ENCODE measurements around the gene DIPK1C. TPM values are rescaled to one million over a fixed set of nuclear protein-coding genes. Genes with fewer than 3 reads are reported as not detected.

DIPK1C gene
- total RNA-seq, 2 experiments from 2014 or later = not detected

DNA sequence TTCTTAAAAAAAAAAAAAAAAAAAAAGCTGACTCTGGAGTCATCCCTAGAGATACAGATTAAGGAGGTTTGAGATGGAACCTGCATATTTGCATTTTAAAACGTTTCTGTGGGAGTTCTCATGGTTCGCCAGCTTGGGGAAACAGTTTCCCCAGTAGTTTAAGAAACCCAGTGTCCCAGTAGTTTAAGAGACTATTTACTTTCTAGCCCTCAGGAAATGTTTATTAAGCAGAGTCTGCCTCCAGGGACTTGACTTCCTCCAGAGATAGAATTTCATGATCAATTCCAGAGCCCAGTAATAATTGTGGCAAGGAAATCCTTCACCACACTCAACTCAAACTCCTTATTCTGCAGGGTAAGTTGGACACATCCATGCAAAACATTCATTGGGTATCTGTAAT, 39.1 kb downstream of the DIPK1C start:
- ATAC-seq = no peak
- Mint-ChIP-seq H3K27ac (no peak overlapping the region), H3K4me1 (no peaks in the 10 kb centered on the region), H3K9me3 (ENCODE audit: low read depth) (no peaks in the 10 kb centered on the region), H3K4me3 (no peak overlapping the region), H3K27me3 (peaks cover 12% of the 10 kb centered on the region), H3K36me3 (no peaks in the 10 kb centered on the region)
- DNase-seq = no peak
- CTCF ChIA-PET = no interaction called here

DNA sequence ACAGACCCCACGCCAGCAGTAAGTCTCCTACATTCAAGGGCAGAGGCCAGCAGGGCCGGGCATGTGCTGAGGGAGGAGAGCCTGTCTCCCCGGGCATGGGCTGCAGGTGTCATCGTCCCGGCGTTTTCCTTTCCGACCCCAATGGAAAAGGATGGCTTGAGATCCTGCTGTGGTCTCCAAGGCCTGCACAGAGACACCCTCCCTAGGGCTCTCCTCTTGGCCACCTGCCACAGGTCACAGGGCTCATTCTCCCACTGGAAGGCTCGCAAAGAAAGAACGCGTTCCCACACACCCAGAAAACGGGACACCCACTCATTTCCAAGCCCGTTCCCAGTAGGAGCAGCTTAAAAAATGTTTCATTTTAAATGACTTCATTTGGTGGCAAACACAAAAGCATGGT, 41.0 kb downstream of the DIPK1C start:
- no peak for ATAC-seq
- no peak for DNase-seq
- peaks cover 10% of the 10 kb centered on the region for H3K27me3 Mint-ChIP-seq
- H3K36me3 Mint-ChIP-seq = no peaks in the 10 kb centered on the region
- H3K9me3 Mint-ChIP-seq (ENCODE audit: low read depth) = no peaks in the 10 kb centered on the region
- no peak overlapping the region for H3K4me3 Mint-ChIP-seq
- CTCF ChIA-PET = no interaction called here
- H3K4me1 Mint-ChIP-seq = no peaks in the 10 kb centered on the region
- no peak overlapping the region for H3K27ac Mint-ChIP-seq

DNA sequence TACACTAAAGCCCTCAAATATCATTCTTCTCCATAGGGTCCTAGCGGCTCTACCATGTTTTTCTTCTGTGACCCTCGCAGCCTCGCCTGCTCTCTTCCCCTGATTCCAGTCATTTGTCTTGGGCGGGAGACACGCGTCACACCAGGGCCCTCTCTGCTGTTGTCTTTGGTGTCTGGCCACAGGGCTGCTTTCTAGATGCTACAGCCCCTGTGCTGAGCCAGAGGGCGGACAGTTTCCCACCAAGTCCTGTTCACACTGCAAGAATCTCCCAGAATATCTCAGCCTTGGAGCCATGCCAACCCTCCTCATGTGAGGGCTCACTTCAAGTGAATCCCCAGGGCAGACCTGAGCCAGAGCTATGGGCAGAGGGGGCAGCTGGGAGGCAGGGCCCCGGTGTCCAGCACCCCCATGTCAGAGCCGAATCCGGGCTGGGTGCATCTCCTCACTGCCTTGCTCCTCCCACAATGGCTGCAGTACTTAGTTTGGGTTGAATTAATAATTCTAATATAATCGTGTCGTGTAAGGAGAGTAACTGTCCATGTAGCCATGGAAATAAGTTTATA, 42.1 kb downstream of the DIPK1C start:
- peaks cover 17% of the 10 kb centered on the region for H3K27me3 Mint-ChIP-seq
- no peak for ATAC-seq
- no peak overlapping the region for H3K27ac Mint-ChIP-seq
- H3K4me3 Mint-ChIP-seq = no peak overlapping the region
- H3K4me1 Mint-ChIP-seq = no peaks in the 10 kb centered on the region
- CTCF ChIA-PET = no interaction called here
- no peak for DNase-seq
- no peaks in the 10 kb centered on the region for H3K36me3 Mint-ChIP-seq
- no peaks in the 10 kb centered on the region for H3K9me3 Mint-ChIP-seq (ENCODE audit: low read depth)

DNA sequence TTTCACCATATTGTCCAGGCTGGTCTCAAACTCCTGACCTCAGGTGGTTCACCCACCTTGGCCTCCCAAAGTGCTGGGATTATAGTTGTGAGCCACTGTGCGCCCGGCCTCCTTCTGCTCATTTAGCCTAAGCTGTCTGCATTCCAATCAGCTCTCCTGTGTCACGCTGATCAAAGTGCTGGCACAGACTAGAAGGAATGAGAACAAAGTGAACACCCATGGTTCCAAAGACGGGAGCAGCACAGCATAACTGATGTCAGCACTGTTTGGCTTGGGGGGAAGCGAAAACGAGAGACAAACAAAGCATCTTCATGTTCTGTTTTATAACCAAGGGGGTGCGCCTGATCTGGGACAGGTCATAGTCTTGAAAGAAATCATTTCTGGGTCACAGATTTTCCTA, 43.3 kb downstream of the DIPK1C start:
- no peak overlapping the region for H3K27ac Mint-ChIP-seq
- H3K4me1 Mint-ChIP-seq = peaks cover 1% of the 10 kb centered on the region
- no peak for ATAC-seq
- DNase-seq = no peak
- no peak overlapping the region for H3K4me3 Mint-ChIP-seq
- CTCF ChIA-PET = no interaction called here
- peaks cover 13% of the 10 kb centered on the region for H3K27me3 Mint-ChIP-seq
- no peaks in the 10 kb centered on the region for H3K9me3 Mint-ChIP-seq (ENCODE audit: low read depth)
- no peaks in the 10 kb centered on the region for H3K36me3 Mint-ChIP-seq

DNA sequence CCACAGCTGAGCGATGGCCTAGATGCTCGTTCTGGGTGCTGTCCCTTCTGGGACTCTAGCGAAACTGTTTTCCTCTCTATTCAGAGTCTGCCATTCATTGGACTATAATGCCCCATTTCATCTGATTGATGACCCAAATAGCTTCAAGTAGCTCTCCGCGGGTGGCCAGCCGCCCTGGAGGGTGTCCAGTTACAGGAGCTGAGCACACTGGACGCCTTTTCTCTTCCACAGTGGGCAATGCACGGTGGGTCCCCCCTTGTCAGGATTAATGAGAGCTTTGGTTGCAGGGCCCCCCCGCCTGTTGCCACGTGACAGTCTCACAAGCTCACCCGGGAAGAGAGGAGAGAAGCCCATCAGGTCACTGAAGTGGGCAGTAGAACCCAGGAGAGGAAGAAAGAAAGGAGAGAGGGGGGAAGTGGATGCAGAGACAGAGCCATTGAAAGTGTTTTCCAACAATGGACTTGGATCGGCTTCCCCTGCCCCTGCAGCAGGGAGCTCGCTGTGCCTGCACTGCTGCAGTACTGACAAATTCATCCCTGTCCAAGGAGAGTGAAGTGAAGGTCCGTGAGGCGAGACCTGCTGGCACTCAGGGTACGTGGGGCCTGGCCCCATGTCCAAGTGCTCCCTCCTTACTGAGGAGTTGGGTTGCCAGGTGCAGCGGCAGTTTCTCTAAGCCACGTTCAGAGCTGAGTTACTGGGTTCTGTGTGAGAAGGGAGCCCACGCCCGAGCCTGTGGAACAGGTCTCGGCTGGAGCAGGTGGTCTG, 44.8 kb downstream of the DIPK1C start:
- Mint-ChIP-seq H3K36me3 (peaks cover 4% of the 10 kb centered on the region), H3K4me3 (no peak overlapping the region), H3K4me1 (peaks cover 15% of the 10 kb centered on the region), H3K27ac (no peak overlapping the region), H3K9me3 (ENCODE audit: low read depth) (peaks cover 2% of the 10 kb centered on the region), H3K27me3 (peaks cover 13% of the 10 kb centered on the region)
- CTCF ChIA-PET = interaction anchor here (0.7 kb wide), 1 partner anchor 59 kb away, joined by 5 read pairs; no protein-coding TSS in a partner anchor
- ATAC-seq (no peak), DNase-seq (no peak)

DNA sequence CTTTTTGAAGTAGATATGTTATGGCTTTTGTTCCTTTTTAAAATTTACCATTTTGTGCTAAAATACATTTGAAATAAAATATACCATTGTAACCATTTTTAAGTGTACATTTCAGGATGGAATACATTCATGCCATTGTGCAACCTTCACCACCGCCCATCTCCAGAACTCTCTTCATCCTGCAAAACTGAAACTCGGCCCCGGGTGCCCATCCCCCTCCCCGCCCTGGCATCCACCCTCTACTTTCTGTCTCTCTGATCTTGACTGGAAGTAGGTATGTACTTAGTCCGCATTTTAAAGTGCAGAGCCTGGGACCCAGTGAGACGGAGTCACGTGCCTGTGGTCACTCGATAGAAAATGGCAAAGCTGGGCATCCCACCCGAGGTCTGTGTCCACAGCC, 45.6 kb downstream of the DIPK1C start:
- CTCF ChIA-PET = interaction anchor here (0.7 to 1.3 kb wide), 2 partner anchors 10 to 58 kb away, joined by 4 to 5 read pairs; no protein-coding TSS in a partner anchor
- H3K36me3 Mint-ChIP-seq = peaks cover 4% of the 10 kb centered on the region
- peaks cover 2% of the 10 kb centered on the region for H3K9me3 Mint-ChIP-seq (ENCODE audit: low read depth)
- DNase-seq = no peak
- H3K4me1 Mint-ChIP-seq = peaks cover 15% of the 10 kb centered on the region
- H3K27me3 Mint-ChIP-seq = peaks cover 13% of the 10 kb centered on the region
- H3K4me3 Mint-ChIP-seq = no peak overlapping the region
- no peak overlapping the region for H3K27ac Mint-ChIP-seq
- no peak for ATAC-seq

DNA sequence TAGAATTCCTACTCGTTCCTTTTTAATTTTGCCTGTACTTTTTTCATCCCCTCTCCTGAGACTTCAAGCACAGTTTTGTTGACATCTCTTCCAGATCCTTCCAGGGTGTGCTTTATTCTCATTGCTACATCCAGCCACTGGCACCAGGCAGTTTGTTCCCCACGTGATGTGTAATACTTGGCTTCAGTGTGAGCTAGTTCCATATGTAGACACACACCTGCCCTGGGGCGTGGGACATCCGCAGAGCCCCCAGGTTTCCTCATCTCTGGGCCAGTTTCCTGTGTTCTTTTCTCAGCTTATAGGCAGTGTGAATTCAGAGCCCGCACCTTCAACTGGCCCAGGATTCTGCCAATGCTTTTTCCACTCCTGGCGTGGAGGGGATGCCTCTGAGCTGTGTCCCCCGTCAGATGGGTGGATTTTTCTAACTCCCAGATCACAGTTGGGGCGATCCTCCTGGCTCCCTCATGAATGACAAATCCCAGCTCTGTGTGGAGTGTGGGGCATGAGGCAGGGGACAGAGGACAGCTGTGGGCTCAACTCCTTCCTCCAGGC, 46.6 kb downstream of the DIPK1C start:
- ATAC-seq (no peak), DNase-seq (no peak)
- H3K4me1 Mint-ChIP-seq = peaks cover 15% of the 10 kb centered on the region
- H3K9me3 Mint-ChIP-seq (ENCODE audit: low read depth) = peaks cover 2% of the 10 kb centered on the region
- H3K36me3 Mint-ChIP-seq = peaks cover 4% of the 10 kb centered on the region
- H3K27me3 Mint-ChIP-seq = peaks cover 13% of the 10 kb centered on the region
- CTCF ChIA-PET = interaction anchor here (1.1 to 1.3 kb wide), 2 partner anchors 9 to 57 kb away, joined by 3 to 4 read pairs; no protein-coding TSS in a partner anchor
- no peak overlapping the region for H3K27ac Mint-ChIP-seq
- H3K4me3 Mint-ChIP-seq = no peak overlapping the region

DNA sequence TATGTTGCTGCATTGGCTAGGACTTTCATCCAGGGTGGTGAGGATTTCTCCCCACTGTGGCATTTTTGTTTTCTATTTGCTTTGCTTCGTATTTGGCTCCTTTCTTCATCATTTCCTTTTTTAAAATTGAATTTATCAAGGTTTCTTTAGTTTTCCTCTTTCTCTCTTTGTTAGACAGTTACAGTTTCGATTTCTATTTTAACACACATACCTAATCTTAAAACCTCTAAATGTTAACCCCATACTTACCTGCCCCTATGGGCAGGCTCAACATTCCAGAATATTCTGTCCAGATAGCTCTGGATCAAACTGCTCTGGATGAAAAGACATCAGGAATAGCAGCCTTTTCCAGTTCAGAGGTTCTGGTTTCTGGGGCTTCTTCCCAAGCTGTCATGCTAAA, 49.2 kb downstream of the DIPK1C start:
- peaks cover 4% of the 10 kb centered on the region for H3K36me3 Mint-ChIP-seq
- H3K9me3 Mint-ChIP-seq (ENCODE audit: low read depth) = peaks cover 2% of the 10 kb centered on the region

DNA sequence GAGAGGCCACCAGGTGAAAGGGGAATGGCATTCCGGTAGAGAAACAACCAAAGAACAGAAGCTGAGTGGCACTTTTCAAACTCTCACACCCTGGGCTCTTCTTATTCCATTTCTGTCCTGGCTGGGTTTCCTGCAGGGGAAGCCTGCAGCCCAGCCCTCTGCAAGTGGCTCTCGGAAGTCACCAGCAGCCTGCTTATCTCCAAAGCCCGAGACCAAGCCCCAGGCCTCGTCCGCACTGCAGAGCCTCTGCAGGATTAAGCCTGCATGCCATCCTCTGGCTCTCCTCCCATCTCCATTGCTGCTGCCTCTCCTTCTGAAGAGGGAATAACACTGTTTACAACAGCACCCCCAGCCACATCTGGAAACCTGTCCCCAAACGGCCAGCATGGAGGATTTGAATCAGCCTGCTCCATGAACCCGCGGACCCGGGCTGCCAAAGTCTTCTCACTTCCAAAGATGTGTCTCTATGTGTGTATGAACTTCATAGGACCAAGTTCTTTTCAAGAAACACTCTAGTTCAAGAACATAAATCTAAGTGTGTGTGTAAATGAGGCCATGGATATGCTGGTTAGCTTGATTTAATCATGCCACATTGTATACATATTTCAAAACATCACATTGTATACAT, 54.2 kb downstream of the DIPK1C start:
- Mint-ChIP-seq H3K36me3 (peaks cover 4% of the 10 kb centered on the region), H3K27me3 (peaks cover 7% of the 10 kb centered on the region), H3K4me1 (peaks cover 9% of the 10 kb centered on the region), H3K9me3 (ENCODE audit: low read depth) (no peaks in the 10 kb centered on the region), H3K27ac (no peak overlapping the region), H3K4me3 (no peak overlapping the region)
- CTCF ChIA-PET = no interaction called here
- DNase-seq (no peak), ATAC-seq (no peak)

More for the DNA sequence above, 49.2 kb downstream of the DIPK1C start:
- H3K4me1 Mint-ChIP-seq = peaks cover 15% of the 10 kb centered on the region
- DNase-seq (no peak), ATAC-seq (no peak)
- H3K27me3 Mint-ChIP-seq = peaks cover 8% of the 10 kb centered on the region
- CTCF ChIA-PET = interaction anchor here (1.3 kb wide), 2 partner anchors 30 to 55 kb away, joined by 3 read pairs; no protein-coding TSS in a partner anchor
- peak overlapping the region; percentile 89 for H3K27ac Mint-ChIP-seq
- peak overlapping the region; percentile 65 for H3K4me3 Mint-ChIP-seq

DNA sequence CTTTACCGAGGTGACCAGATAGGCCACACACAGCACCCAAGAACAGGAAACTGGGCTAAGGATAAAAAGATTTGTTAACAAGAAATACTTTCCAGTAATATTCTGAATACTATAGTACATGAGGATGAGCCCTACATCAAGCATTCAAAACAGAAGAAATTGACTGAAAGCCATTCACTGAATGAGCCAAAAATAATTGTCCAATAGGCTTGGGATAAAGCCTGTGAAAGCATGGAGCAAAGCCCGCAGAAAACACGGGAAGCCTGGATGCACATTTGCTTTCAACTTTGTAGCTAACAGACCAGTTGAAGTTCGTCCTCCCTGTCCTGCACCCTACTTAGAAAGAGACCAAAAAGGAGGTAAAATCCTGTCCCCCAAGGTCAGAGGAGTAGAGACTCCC, 56.3 kb downstream of the DIPK1C start:
- ATAC-seq (no peak), DNase-seq (no peak)
- no peak overlapping the region for H3K27ac Mint-ChIP-seq
- H3K4me1 Mint-ChIP-seq = peaks cover 2% of the 10 kb centered on the region
- no peak overlapping the region for H3K4me3 Mint-ChIP-seq
- H3K36me3 Mint-ChIP-seq = no peaks in the 10 kb centered on the region
- CTCF ChIA-PET = no interaction called here
- peaks cover 9% of the 10 kb centered on the region for H3K27me3 Mint-ChIP-seq
- H3K9me3 Mint-ChIP-seq (ENCODE audit: low read depth) = no peaks in the 10 kb centered on the region

DNA sequence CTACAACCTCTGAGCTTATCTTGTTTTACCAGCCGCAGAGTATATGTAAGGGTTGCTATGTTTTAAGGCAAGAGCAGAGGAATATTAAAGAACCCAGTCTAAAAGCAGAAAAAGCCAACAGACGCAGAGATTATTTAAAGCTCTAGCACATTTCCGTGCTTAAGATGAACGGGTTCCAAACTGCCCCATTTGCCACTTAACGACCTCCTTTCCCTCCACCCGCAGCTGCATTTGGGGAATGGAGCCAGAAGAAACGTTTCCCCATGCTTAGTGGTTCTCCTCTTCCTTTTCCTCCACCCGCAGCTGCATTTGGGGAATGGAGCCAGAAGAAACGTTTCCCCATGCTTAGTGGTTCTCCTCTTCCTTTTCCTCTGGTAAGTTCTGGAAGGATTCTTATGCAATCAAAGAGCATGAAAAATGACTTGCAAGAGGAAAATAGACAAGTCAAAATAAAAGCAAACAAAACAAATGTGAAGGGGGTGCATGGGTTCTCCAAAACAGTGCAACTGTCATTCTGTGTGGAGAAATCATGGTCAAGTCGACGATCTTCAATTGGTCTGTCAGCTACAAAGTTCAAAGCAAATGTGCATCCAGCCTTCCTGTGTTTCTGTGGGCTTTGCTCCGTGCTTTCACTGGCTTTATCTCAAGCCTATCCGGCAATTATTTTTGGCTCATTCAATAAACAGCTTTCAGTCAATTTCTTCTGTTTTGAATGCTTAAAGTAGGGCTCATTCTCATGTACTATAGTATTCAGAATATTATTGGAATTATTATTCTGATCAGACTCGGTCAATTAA, 57.8 kb downstream of the DIPK1C start:
- DNase-seq (no peak), ATAC-seq (no peak)
- Mint-ChIP-seq H3K4me3 (no peak overlapping the region), H3K27ac (no peak overlapping the region), H3K4me1 (peaks cover 2% of the 10 kb centered on the region), H3K27me3 (peaks cover 13% of the 10 kb centered on the region), H3K9me3 (ENCODE audit: low read depth) (no peaks in the 10 kb centered on the region), H3K36me3 (no peaks in the 10 kb centered on the region)
- CTCF ChIA-PET = no interaction called here

DNA sequence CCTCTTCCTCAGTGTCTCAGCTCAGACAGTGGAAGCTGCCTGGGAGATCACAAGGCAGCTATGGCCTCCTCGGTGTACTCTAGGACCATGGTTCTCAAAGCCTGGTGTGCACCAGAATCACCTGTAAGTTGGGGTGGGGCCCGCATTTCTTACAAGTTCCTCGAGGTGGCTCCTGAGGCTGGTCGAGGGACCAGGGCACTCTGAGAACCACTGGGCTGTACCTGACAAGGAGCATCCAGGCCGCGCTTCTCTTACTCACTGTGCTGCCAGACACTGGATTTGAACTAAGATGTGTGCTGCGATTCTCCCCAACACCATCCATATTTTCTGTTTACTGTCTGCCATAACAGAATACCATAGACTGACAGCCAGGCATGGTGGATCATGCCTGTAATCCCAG, 59.5 kb downstream of the DIPK1C start:
- H3K9me3 Mint-ChIP-seq (ENCODE audit: low read depth) = no peaks in the 10 kb centered on the region
- DNase-seq (no peak), ATAC-seq (no peak)
- H3K27me3 Mint-ChIP-seq = peaks cover 21% of the 10 kb centered on the region
- H3K4me1 Mint-ChIP-seq = peaks cover 2% of the 10 kb centered on the region
- H3K36me3 Mint-ChIP-seq = no peaks in the 10 kb centered on the region
- H3K27ac Mint-ChIP-seq = no peak overlapping the region
- CTCF ChIA-PET = no interaction called here
- H3K4me3 Mint-ChIP-seq = no peak overlapping the region

All from activated CD8-positive, alpha-beta memory T cell treated with anti-CD3 and anti-CD28 coated beads, Interleukin-2, amount 10 ng/mL, durations not matched to agents 7 days and 5 days (primary cell).